ENCODE results near the gene ISLR. TPM values are rescaled to one million over a fixed set of nuclear protein-coding genes. Genes with fewer than 3 reads are reported as not detected.

Gene ISLR
- total and polyA plus RNA-seq, 2 experiments from 2014 or later, result 0.55 TPM; not detected in 1

DNA sequence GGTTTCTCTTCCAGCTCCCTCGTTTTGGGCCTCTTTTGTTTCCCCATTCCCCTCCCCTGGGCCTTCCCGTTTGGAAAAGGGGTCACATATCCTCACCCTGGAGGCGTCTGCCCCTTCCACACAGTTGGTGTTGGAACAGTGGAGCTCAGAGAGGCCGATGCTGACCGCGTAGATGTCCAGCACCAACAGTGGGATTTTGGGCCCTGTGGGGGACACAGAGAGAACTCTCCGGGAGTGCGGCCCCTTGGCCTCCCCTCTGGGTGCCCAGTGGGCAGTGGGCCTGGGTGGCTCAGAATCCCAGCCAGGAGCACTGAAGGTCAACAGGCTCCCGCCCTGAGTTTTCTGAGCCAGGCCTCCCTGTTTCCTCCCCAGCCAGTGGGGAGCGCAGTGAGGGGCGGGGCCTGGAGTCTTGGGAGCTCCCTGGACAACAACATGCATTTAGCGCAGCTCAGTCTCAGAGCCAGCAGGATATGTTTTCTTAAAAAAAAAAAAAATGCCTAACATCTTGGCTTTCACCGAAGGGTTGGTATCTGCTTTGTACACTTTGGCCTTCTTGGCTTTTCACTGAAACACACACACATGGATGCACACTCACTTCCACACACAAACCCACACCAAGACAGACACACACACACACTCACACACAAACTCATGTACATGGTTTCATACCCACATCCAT, 670 bp upstream of the ISLR start:
- H4K20me1 ChIP-seq (replicated peaks; ENCODE audit: insufficient read depth), result no peaks in the 10 kb centered on the region
- no peaks in the 10 kb centered on the region for H3F3A ChIP-seq (replicated peaks; ENCODE audit: low read depth)
- H3K9me3 Mint-ChIP-seq, result no peaks in the 10 kb centered on the region
- no peaks in the 10 kb centered on the region for H3K36me3 Mint-ChIP-seq (ENCODE audit: low read depth)
- no peaks in the 10 kb centered on the region for H3K27me3 ChIP-seq (ENCODE audit: insufficient read depth)
- H3K4me3 ChIP-seq, result no peak overlapping the region
- H3K9me2 ChIP-seq (ENCODE audit: insufficient read depth), result no peaks in the 10 kb centered on the region
- DNase-seq (ENCODE audit: low spot score), result peak; percentile 43
- H3K27me3 Mint-ChIP-seq (ENCODE audit: insufficient read depth, low read depth, poor library complexity), result peaks cover 32% of the 10 kb centered on the region
- peak overlapping the region; percentile 87; the same call in 1 of the 2 replicates for H2AFZ ChIP-seq
- H3K4me3 Mint-ChIP-seq, result no peak overlapping the region
- peaks cover 53% of the 10 kb centered on the region for H3K4me1 Mint-ChIP-seq
- no peak overlapping the region for H3K27ac ChIP-seq (ENCODE audit: low read depth)
- ATAC-seq, result peak; percentile 45
- TF ChIP-seq ZNF331 (CRISPR knock-in tag; IDR thresholded peaks at IDR 0.05; ENCODE audit: low read depth) (no peak), STAT1 (IDR thresholded peaks at IDR 0.05; ENCODE audit: unreplicated experiment) (no peak), EZH2 (IDR thresholded peaks at IDR 0.05; ENCODE audit: low read depth, unreplicated experiment) (no peak), JUNB (IDR thresholded peaks at IDR 0.05; ENCODE audit: unreplicated experiment) (no peak), NANOG (IDR thresholded peaks at IDR 0.05; ENCODE audit: borderline replicate concordance) (no peak), EZH2phosphoT487 (IDR thresholded peaks at IDR 0.05; ENCODE audit: unreplicated experiment) (no peak), CREB1 (CRISPR knock-in tag; IDR thresholded peaks at IDR 0.05; ENCODE audit: low read depth) (no peak)
- TF ChIP-seq, protein P1, sequence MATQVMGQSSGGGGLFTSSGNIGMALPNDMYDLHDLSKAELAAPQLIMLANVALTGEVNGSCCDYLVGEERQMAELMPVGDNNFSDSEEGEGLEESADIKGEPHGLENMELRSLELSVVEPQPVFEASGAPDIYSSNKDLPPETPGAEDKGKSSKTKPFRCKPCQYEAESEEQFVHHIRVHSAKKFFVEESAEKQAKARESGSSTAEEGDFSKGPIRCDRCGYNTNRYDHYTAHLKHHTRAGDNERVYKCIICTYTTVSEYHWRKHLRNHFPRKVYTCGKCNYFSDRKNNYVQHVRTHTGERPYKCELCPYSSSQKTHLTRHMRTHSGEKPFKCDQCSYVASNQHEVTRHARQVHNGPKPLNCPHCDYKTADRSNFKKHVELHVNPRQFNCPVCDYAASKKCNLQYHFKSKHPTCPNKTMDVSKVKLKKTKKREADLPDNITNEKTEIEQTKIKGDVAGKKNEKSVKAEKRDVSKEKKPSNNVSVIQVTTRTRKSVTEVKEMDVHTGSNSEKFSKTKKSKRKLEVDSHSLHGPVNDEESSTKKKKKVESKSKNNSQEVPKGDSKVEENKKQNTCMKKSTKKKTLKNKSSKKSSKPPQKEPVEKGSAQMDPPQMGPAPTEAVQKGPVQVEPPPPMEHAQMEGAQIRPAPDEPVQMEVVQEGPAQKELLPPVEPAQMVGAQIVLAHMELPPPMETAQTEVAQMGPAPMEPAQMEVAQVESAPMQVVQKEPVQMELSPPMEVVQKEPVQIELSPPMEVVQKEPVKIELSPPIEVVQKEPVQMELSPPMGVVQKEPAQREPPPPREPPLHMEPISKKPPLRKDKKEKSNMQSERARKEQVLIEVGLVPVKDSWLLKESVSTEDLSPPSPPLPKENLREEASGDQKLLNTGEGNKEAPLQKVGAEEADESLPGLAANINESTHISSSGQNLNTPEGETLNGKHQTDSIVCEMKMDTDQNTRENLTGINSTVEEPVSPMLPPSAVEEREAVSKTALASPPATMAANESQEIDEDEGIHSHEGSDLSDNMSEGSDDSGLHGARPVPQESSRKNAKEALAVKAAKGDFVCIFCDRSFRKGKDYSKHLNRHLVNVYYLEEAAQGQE (IDR thresholded peaks at IDR 0.05; ENCODE audit: unreplicated experiment), result no peak
- TF ChIP-seq, protein P2, sequence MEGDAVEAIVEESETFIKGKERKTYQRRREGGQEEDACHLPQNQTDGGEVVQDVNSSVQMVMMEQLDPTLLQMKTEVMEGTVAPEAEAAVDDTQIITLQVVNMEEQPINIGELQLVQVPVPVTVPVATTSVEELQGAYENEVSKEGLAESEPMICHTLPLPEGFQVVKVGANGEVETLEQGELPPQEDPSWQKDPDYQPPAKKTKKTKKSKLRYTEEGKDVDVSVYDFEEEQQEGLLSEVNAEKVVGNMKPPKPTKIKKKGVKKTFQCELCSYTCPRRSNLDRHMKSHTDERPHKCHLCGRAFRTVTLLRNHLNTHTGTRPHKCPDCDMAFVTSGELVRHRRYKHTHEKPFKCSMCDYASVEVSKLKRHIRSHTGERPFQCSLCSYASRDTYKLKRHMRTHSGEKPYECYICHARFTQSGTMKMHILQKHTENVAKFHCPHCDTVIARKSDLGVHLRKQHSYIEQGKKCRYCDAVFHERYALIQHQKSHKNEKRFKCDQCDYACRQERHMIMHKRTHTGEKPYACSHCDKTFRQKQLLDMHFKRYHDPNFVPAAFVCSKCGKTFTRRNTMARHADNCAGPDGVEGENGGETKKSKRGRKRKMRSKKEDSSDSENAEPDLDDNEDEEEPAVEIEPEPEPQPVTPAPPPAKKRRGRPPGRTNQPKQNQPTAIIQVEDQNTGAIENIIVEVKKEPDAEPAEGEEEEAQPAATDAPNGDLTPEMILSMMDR (conservative IDR thresholded peaks at IDR 0.05; ENCODE audit: low read depth in 2 of 2), result no peak
- TF ChIP-seq, protein P3, sequence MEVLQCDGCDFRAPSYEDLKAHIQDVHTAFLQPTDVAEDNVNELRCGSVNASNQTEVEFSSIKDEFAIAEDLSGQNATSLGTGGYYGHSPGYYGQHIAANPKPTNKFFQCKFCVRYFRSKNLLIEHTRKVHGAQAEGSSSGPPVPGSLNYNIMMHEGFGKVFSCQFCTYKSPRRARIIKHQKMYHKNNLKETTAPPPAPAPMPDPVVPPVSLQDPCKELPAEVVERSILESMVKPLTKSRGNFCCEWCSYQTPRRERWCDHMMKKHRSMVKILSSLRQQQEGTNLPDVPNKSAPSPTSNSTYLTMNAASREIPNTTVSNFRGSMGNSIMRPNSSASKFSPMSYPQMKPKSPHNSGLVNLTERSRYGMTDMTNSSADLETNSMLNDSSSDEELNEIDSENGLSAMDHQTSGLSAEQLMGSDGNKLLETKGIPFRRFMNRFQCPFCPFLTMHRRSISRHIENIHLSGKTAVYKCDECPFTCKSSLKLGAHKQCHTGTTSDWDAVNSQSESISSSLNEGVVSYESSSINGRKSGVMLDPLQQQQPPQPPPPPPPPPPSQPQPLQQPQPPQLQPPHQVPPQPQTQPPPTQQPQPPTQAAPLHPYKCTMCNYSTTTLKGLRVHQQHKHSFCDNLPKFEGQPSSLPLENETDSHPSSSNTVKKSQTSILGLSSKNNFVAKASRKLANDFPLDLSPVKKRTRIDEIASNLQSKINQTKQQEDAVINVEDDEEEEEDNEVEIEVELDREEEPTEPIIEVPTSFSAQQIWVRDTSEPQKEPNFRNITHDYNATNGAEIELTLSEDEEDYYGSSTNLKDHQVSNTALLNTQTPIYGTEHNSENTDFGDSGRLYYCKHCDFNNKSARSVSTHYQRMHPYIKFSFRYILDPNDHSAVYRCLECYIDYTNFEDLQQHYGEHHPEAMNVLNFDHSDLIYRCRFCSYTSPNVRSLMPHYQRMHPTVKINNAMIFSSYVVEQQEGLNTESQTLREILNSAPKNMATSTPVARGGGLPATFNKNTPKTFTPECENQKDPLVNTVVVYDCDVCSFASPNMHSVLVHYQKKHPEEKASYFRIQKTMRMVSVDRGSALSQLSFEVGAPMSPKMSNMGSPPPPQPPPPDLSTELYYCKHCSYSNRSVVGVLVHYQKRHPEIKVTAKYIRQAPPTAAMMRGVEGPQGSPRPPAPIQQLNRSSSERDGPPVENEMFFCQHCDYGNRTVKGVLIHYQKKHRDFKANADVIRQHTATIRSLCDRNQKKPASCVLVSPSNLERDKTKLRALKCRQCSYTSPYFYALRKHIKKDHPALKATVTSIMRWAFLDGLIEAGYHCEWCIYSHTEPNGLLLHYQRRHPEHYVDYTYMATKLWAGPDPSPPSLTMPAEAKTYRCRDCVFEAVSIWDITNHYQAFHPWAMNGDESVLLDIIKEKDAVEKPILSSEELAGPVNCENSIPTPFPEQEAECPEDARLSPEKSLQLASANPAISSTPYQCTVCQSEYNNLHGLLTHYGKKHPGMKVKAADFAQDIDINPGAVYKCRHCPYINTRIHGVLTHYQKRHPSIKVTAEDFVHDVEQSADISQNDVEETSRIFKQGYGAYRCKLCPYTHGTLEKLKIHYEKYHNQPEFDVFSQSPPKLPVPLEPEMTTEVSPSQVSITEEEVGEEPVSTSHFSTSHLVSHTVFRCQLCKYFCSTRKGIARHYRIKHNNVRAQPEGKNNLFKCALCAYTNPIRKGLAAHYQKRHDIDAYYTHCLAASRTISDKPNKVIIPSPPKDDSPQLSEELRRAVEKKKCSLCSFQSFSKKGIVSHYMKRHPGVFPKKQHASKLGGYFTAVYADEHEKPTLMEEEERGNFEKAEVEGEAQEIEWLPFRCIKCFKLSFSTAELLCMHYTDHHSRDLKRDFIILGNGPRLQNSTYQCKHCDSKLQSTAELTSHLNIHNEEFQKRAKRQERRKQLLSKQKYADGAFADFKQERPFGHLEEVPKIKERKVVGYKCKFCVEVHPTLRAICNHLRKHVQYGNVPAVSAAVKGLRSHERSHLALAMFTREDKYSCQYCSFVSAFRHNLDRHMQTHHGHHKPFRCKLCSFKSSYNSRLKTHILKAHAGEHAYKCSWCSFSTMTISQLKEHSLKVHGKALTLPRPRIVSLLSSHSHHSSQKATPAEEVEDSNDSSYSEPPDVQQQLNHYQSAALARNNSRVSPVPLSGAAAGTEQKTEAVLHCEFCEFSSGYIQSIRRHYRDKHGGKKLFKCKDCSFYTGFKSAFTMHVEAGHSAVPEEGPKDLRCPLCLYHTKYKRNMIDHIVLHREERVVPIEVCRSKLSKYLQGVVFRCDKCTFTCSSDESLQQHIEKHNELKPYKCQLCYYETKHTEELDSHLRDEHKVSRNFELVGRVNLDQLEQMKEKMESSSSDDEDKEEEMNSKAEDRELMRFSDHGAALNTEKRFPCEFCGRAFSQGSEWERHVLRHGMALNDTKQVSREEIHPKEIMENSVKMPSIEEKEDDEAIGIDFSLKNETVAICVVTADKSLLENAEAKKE (CRISPR knock-in tag; IDR thresholded peaks at IDR 0.05), result no peak
- peaks cover 17% of the 10 kb centered on the region for H3K4me1 ChIP-seq (ENCODE audit: insufficient read depth)
- no peak overlapping the region for H3K27ac Mint-ChIP-seq
- no peaks in the 10 kb centered on the region; the same call in 1 of the 2 replicates for H3K36me3 ChIP-seq (ENCODE audit: insufficient read depth)
- peak overlapping the region; percentile 32; the same call in 1 of the 2 replicates for H3K4me2 ChIP-seq
- no peaks in the 10 kb centered on the region for H3K79me2 ChIP-seq (replicated peaks; ENCODE audit: insufficient read depth)

Measured in GM23338 (cell line).